GM19238 (cell line): ENCODE data around the gene ORMDL3.
A peak's percentile ranks its signal among the peaks of the same experiment; 100 is the strongest.
"Not testable (repeated sequence)": the region's sequence is repeated elsewhere in the genome, so short reads cannot be mapped to it uniquely, and the experiment has no call there.

Experiments
- DNase-seq: peaks from one replicate; pipeline ENCODE4 v3.0.0; 2011; ENCODE audit warnings: low spot score; ENCODE audit not compliant: insufficient read length

ORMDL3 gene

GRCh38 chr17:39950871-39951348, 23.5 kb upstream of the ORMDL3 start:
- DNase-seq, result no peak

- DNase-seq, result no peak
Observed at GRCh38 chr17:39949028-39949427, 21.6 kb upstream of the ORMDL3 start.

- not testable (repeated sequence) for DNase-seq
Observed at GRCh38 chr17:39948489-39948828, 21.1 kb upstream of the ORMDL3 start.

- no peak for DNase-seq
Observed at GRCh38 chr17:39946551-39947330, 19.3 kb upstream of the ORMDL3 start.

GRCh38 chr17:39944393-39944711, 17.0 kb upstream of the ORMDL3 start:
- DNase-seq, result no peak

- no peak for DNase-seq
Observed at GRCh38 chr17:39943702-39944392, 16.4 kb upstream of the ORMDL3 start.

- peak; percentile 61 for DNase-seq
Observed at GRCh38 chr17:39939588-39940419, 12.4 kb upstream of the ORMDL3 start.

GRCh38 chr17:39939106-39939505, 11.7 kb upstream of the ORMDL3 start:
- no peak for DNase-seq

GRCh38 chr17:39938140-39938869, 10.9 kb upstream of the ORMDL3 start:
- no peak for DNase-seq

- no peak for DNase-seq
Observed at GRCh38 chr17:39937447-39937846, 10.0 kb upstream of the ORMDL3 start.

GRCh38 chr17:39935909-39936308, 8.5 kb upstream of the ORMDL3 start:
- no peak for DNase-seq

GRCh38 chr17:39934324-39934723, 6.9 kb upstream of the ORMDL3 start:
- no peak for DNase-seq

- no peak for DNase-seq
Observed at GRCh38 chr17:39933912-39934311, 6.5 kb upstream of the ORMDL3 start.

GRCh38 chr17:39929646-39930407, 2.4 kb upstream of the ORMDL3 start:
- no peak for DNase-seq

GRCh38 chr17:39928858-39929645, 1.7 kb upstream of the ORMDL3 start:
- no peak for DNase-seq

- no peak for DNase-seq
Observed at GRCh38 chr17:39927929-39928857, 792 bp upstream of the ORMDL3 start.

GRCh38 chr17:39926588-39927100, 757 bp downstream of the ORMDL3 start:
- DNase-seq, result peak; percentile 51

- no peak for DNase-seq
Observed at GRCh38 chr17:39926135-39926587, 1.2 kb downstream of the ORMDL3 start.
